Thyroid gland (tissue), 4 donors: Measurements from ENCODE around the gene KIR3DL1. TPM values are rescaled to one million over a fixed set of nuclear protein-coding genes. Genes with fewer than 3 reads are reported as not detected.
"Not testable (repeated sequence)": the region's sequence is repeated elsewhere in the genome, so short reads cannot be mapped to it uniquely, and the experiment has no call there.

Experiments
- DNase-seq, 2 donors: peaks; one replicate each; pipeline ENCODE4 v3.0.0-alpha.2; 2019
- H3K27ac ChIP-seq, 3 donors: fragments of 200-600 bp; sonication (generic); 1 replicate in 2 of 3; 2 replicates in 1 of 3; pipeline ENCODE4 v1.5.1; 2016 to 2019; ENCODE audit warnings: mild to moderate bottlenecking in 1 of 3, moderate library complexity in 1 of 3
- H3K27me3 ChIP-seq: fragments of 200-600 bp; sonication (generic); one replicate; pipeline ENCODE4 v1.5.1; 2019
- H3K36me3 ChIP-seq, 2 donors: fragments of 200-600 bp; sonication (generic); one replicate each; pipeline ENCODE4 v1.5.1; 2016 to 2019
- H3K4me1 ChIP-seq, 2 donors: fragments of 200-600 bp; sonication (generic); one replicate each; pipeline ENCODE4 v1.5.1; 2017 to 2019
- H3K4me3 ChIP-seq, 3 donors: fragments of 200-600 bp; sonication (generic); replicated peaks in 1 of 3; 1 replicate in 2 of 3; 2 replicates in 1 of 3; pipeline ENCODE4 v1.5.1; 2016; ENCODE audit warnings: mild to moderate bottlenecking in 1 of 3
- H3K9me3 ChIP-seq: fragments of 200-600 bp; sonication (generic); one replicate; pipeline ENCODE4 v1.5.1; 2017
- WGBS, 2 donors: methylation state at CpG; one replicate each; pipeline ENCODE4 v1.1.5; 2017; 5-methylcytosine and 5-hydroxymethylcytosine counted together
- intact Hi-C: fragments of 100-400 bp; cut with DNase I; formaldehyde crosslinking; loops from one replicate; pipeline ENCODE4 v1.15.1; 2023
- total RNA-seq, 4 donors: library from RNA; depleted of rRNA; stranded (reverse); fragments of >200 nt; gene quantifications; one replicate each; pipeline ENCODE4 v1.2.3, GENCODE V29; 2016

Gene KIR3DL1
- total RNA-seq: not detected

- 87 to 88% methylated on average over 15 to 17 of the region's 17 CpGs for WGBS, 2 donors
- H3K4me3 ChIP-seq, DNase-seq, H3K36me3 ChIP-seq, H3K27me3 ChIP-seq, H3K27ac ChIP-seq, intact Hi-C loops, H3K4me1 ChIP-seq, H3K9me3 ChIP-seq: not testable (repeated sequence)
These were observed at the start of gene KIR3DL1 for GRCh38 chr19:54816251-54816650. Gene KIR3DL1, plus strand, starts transcription at chr19:54816468.

DNA sequence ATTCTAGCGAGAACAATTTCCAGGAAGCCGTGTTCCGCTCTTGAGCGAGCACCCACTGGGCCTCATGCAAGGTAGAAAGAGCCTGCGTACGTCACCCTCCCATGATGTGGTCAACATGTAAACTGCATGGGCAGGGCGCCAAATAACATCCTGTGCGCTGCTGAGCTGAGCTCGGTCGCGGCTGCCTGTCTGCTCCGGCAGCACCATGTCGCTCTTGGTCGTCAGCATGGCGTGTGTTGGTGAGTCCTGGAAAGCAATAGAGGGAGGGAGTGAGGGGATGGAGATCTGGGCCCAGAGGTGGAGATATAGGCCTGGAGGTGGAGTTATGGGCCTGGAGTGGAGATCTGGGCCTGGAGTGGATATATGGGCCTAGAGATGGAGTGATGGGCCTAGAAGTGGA is 46.6 kb upstream of the KIR3DL1 start, which contains the start of gene KIR2DL1:
TSS of gene KIR2DL1 (plus strand) at position 148 of the 400 bp plus-strand sequence. CDS start at position 206, 58 bp downstream.
- H3K27me3 ChIP-seq, H3K4me3 ChIP-seq, H3K4me1 ChIP-seq, DNase-seq, H3K9me3 ChIP-seq, intact Hi-C loops, H3K36me3 ChIP-seq, H3K27ac ChIP-seq: not testable (repeated sequence)
- 88 to 95% methylated on average over 11 to 15 of the region's 15 CpGs for WGBS, 2 donors

DNA sequence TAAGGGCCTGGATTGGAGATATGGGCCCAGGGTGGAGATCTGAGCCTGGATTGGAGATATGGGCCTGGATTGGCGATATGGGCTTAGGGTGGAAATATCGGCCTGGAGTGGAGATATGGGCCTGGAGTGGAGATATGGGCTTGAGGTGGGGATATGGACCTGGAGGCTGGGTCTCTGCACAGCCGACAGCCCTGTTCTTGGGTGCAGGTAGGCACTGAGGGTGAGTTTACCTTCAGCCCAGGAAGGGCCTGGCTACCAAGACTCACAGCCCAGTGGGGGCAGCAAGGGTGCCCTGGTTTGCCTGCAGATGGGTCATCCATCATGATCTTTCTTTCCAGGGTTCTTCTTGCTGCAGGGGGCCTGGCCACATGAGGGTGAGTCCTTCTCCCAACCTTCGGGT is 45.8 kb upstream of the KIR3DL1 start:
- H3K36me3 ChIP-seq, H3K9me3 ChIP-seq, H3K27ac ChIP-seq, H3K4me3 ChIP-seq, intact Hi-C loops, H3K27me3 ChIP-seq, H3K4me1 ChIP-seq, DNase-seq: not testable (repeated sequence)
- WGBS, 2 donors: 84 to 86% methylated on average over 4 of the region's 4 CpGs

DNA sequence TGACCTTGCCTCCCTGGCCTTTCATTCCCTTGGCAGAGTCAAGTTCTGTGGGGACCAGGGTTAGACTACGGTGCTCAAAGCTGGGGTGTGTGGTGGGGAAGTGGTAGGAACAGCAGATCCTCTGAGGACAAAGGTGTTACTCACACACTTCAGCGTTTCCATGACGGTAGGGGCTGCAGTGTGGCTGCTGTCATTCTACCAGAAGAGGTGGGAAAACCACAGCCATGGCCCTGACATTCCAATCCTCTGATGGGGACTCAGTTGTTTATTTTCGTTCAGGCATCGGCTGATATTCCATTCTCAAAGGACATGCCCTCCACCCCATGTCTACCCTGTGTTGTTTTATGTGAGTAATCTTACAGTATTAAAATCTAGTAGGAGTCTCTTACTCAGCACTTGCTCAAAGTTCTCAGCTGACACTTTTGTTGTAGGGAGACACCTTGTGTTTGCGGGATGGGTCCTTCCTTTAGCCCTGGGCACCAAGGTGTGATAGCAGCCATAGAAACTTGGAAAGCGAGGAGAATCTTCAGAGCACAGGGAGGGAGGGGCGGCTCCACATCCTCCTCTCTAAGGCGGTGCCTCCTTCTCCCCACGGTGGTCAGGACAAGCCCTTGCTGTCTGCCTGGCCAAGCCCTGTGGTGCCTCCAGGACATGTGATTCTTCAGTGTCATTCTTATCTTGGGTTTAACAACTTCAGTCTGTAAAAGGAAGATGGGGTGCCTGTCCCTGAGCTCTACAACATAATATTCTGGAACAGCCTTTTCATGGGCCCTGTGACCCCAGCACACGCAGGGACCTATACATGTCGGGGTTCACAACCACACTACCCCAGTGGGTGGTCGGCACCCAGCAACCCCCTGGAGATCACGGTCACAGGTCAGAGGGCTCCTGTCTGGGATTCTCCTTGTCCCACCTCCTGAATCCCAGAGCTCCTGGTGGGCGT is 45.0 kb upstream of the KIR3DL1 start:
- DNase-seq, H3K27me3 ChIP-seq, H3K36me3 ChIP-seq, H3K27ac ChIP-seq, intact Hi-C loops, H3K4me1 ChIP-seq, H3K9me3 ChIP-seq, H3K4me3 ChIP-seq: not testable (repeated sequence)
- WGBS, 2 donors: 84 to 88% methylated on average over 10 to 15 of the region's 15 CpGs

DNA sequence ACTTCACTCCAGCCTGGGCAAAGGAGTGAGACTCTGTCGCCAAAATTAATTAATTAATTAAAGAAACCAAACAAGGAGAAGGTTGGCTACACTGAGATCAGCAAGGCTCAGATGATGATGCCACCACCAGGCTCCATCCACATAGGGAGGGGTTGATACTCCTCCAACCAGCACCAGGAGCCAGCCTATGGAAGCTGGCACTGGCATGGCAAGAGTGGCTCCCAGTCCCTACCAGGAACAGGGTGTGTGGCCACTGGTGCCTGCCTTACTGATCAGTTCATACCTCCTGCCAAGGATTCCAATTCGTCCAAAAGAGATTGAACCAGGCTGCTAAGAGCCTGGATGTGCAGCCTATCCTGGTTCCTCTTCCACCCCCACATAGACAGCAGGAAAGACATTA is 43.6 kb upstream of the KIR3DL1 start:
- H3K9me3 ChIP-seq, H3K36me3 ChIP-seq, H3K27ac ChIP-seq, intact Hi-C loops, DNase-seq, H3K4me3 ChIP-seq, H3K4me1 ChIP-seq, H3K27me3 ChIP-seq: not testable (repeated sequence)
- 34 to 41% methylated on average over 2 of the region's 2 CpGs for WGBS, 2 donors

GRCh38 chr19:54775095-54775815 is 41.0 kb upstream of the KIR3DL1 start:
- intact Hi-C loops, H3K27ac ChIP-seq, H3K36me3 ChIP-seq, H3K9me3 ChIP-seq, H3K4me1 ChIP-seq, H3K27me3 ChIP-seq, H3K4me3 ChIP-seq, DNase-seq: not testable (repeated sequence)
- 75 to 80% methylated on average over 10 to 12 of the region's 12 CpGs for WGBS, 2 donors

- 80 to 87% methylated on average over 8 of the region's 8 CpGs for WGBS, 2 donors
- H3K27me3 ChIP-seq, H3K36me3 ChIP-seq, intact Hi-C loops, DNase-seq, H3K4me1 ChIP-seq, H3K4me3 ChIP-seq, H3K27ac ChIP-seq, H3K9me3 ChIP-seq: not testable (repeated sequence)
These were observed 40.4 kb upstream of the KIR3DL1 start for GRCh38 chr19:54775830-54776229.

DNA sequence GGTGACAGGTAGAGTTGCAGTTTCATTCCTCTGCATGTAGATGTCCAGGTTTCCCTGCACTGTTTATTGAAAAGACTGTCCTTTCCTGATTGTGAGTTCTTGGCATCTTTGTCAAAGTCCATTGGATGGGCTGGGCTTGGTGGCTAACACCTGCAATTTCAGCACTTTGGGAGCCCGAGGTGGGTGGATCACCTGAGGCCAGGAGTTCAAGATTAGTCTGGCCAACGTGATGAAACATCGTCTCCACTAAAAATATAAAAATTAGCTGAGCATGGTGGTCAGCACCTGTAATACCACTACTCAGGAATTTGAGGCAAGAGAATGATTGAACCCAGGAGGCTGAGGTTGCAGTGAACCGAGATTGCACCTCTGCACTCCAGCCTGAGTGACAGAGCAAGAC is 38.4 kb upstream of the KIR3DL1 start:
- H3K4me1 ChIP-seq, H3K4me3 ChIP-seq, DNase-seq, H3K9me3 ChIP-seq, H3K27me3 ChIP-seq, H3K27ac ChIP-seq, intact Hi-C loops, H3K36me3 ChIP-seq: not testable (repeated sequence)
- 62 to 77% methylated on average over 4 of the region's 4 CpGs for WGBS, 2 donors

DNA sequence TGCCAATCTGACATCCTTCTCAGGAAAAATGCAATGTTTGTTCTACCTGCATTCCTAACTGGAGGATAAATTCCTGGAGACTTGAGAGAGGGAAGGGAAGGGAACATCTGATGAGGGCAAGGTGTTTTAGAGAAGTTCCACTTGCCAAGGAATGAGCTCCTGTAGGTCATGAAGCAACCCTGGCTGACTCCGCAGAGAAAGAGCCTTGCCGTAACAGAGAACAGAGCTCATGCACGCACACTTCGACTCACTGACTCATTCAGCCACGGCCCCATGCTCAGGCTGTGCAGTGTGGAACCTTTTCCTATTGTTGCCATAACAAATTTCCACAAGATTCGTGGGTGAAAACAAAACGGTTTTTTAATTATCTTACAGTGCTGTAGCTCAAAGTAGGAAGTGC is 37.4 kb upstream of the KIR3DL1 start:
- H3K27ac ChIP-seq, H3K36me3 ChIP-seq, H3K27me3 ChIP-seq, intact Hi-C loops, H3K4me3 ChIP-seq, DNase-seq, H3K4me1 ChIP-seq, H3K9me3 ChIP-seq: not testable (repeated sequence)
- WGBS, 2 donors: 71 to 78% methylated on average over 7 of the region's 7 CpGs

- intact Hi-C loops: not testable (repeated sequence)
These were observed 33.4 kb upstream of the KIR3DL1 start for GRCh38 chr19:54782916-54783315.

GRCh38 chr19:54786091-54786723 is 30.1 kb upstream of the KIR3DL1 start:
- H3K27me3 ChIP-seq, H3K36me3 ChIP-seq, H3K4me3 ChIP-seq, DNase-seq, H3K9me3 ChIP-seq, H3K27ac ChIP-seq, H3K4me1 ChIP-seq, intact Hi-C loops: not testable (repeated sequence)
- 85 to 91% methylated on average over 20 to 24 of the region's 24 CpGs for WGBS, 2 donors

More at GRCh38 chr19:54782916-54783315, 33.4 kb upstream of the KIR3DL1 start:
- not testable (repeated sequence) for H3K4me1 ChIP-seq, H3K27me3 ChIP-seq, H3K9me3 ChIP-seq, H3K27ac ChIP-seq, DNase-seq, H3K4me3 ChIP-seq, H3K36me3 ChIP-seq
- WGBS, 2 donors: 77 to 84% methylated on average over 3 to 4 of the region's 4 CpGs

- H3K36me3 ChIP-seq, H3K27ac ChIP-seq, H3K9me3 ChIP-seq, H3K4me3 ChIP-seq, intact Hi-C loops, H3K4me1 ChIP-seq, H3K27me3 ChIP-seq, DNase-seq: not testable (repeated sequence)
- WGBS, 2 donors: 73 to 82% methylated on average over 3 to 6 of the region's 6 CpGs
These were observed 28.1 kb upstream of the KIR3DL1 start for GRCh38 chr19:54788154-54788553.
